H7 (cell line): ENCODE results near the gene PROSER2. TPM values are rescaled to one million over a fixed set of nuclear protein-coding genes. Genes with fewer than 3 reads are reported as not detected.
A peak's percentile ranks its signal among the peaks of the same experiment; 100 is the strongest.

Experiments used
- DNase-seq: peaks from one replicate; pipeline ENCODE4 v3.0.0; 2012
- H3K27me3 ChIP-seq: 2 replicates; pipeline ENCODE4 v1.6.0; 2011; ENCODE audit warnings: mild to moderate bottlenecking, low read length; ENCODE audit not compliant: control insufficient read depth, insufficient read depth
- H3K36me3 ChIP-seq: replicated peaks from 2 replicates; pipeline ENCODE4 v1.5.1; 2011; ENCODE audit warnings: low read length; ENCODE audit not compliant: control insufficient read depth, insufficient read depth
- H3K4me3 ChIP-seq: 2 replicates; pipeline ENCODE4 v1.5.1; 2011; ENCODE audit warnings: low read depth, mild to moderate bottlenecking, control low read depth, low read length, moderate library complexity; ENCODE audit not compliant: insufficient read depth
- total RNA-seq: library from RNA; depleted of rRNA; stranded (reverse); fragments of >200 nt; shearing (Covaris generic); gene quantifications from 2 replicates; pipeline ENCODE4 v1.2.3, GENCODE V29; 2014

PROSER2 gene
- total RNA-seq, 1 experiment from 2014 or later = 15.0 TPM

GRCh38 chr10:11795101-11795920, 27.8 kb upstream of the PROSER2 start:
- no peak overlapping the region for H3K4me3 ChIP-seq
- H3K27me3 ChIP-seq = no peaks in the 10 kb centered on the region
- no peak for DNase-seq
- H3K36me3 ChIP-seq = no peaks in the 10 kb centered on the region

GRCh38 chr10:11796474-11796873, 26.7 kb upstream of the PROSER2 start:
- Histone ChIP-seq H3K27me3 (no peaks in the 10 kb centered on the region), H3K4me3 (no peak overlapping the region), H3K36me3 (no peaks in the 10 kb centered on the region)
- DNase-seq = no peak

DNA sequence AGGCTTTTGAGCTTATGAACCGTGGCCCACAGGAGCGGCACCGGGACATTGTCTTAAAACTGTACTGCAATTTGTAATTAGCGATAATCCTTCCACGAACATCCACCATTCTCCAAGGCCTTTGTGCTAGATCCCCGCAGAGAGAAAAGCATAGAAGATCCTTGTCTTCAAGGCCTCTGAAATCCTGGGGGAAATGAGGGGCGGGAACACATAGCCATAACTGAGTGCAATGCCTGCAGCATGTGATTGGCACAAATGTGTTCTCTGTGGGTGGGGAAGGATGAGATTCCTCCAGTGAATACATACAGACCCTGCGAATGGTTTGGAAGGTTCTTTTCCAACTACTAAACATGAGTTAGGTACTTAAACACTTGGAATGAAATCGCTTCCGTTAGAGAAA, 25.9 kb upstream of the PROSER2 start:
- no peak for DNase-seq
- Histone ChIP-seq H3K36me3 (no peaks in the 10 kb centered on the region), H3K4me3 (no peak overlapping the region), H3K27me3 (no peaks in the 10 kb centered on the region)

- no peak for DNase-seq
- H3K36me3 ChIP-seq = no peaks in the 10 kb centered on the region
- no peaks in the 10 kb centered on the region for H3K27me3 ChIP-seq
- no peak overlapping the region for H3K4me3 ChIP-seq
These were observed 25.1 kb upstream of the PROSER2 start for GRCh38 chr10:11797847-11798633.

DNA sequence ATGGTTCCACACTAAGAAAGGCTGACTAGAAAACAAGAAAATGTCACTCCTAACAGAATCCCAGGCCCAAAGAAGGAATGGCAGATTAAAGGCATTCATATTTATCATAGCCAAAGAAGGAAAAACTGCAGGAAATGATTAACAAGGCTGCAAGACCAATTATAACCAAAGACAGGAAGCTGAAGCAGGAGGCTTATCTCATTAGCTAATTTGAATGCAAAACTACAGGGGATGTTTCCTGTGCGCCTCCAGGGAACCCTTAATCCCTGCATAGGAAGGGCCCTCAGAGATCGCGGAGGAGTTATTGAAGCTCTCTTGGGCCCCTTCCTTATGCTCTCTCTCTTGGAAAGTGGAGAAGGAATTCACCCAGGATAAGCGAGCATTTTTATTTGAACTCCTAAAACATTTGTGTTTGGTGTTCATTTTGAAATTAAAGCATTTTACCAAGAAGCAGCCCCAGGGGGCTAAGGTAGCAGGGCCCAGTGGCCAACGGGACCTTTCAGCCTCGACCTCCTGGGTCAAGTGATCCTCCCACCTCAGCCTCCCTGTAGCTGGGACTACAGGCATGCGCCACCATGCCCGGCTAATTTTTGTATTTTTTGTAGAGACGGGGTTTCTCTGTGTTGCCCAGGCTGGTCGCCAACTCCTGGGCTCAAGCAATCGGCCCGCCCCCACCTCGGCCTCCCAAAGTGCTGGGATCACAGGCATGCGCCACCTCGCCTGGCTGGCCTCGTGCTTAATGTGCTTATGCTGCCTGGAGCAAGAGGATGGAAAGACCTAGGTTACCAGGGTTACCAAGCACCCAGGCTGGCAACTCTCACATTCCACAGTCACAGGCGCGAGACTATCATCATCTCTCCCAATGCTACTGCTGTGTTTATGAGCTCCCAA, 24.1 kb upstream of the PROSER2 start:
- H3K27me3 ChIP-seq = no peaks in the 10 kb centered on the region
- no peaks in the 10 kb centered on the region for H3K36me3 ChIP-seq
- no peak overlapping the region for H3K4me3 ChIP-seq
- peak; percentile 79 for DNase-seq

GRCh38 chr10:11799736-11800080, 23.4 kb upstream of the PROSER2 start:
- no peaks in the 10 kb centered on the region for H3K36me3 ChIP-seq
- H3K27me3 ChIP-seq = no peaks in the 10 kb centered on the region
- H3K4me3 ChIP-seq = no peak overlapping the region
- DNase-seq = no peak

DNA sequence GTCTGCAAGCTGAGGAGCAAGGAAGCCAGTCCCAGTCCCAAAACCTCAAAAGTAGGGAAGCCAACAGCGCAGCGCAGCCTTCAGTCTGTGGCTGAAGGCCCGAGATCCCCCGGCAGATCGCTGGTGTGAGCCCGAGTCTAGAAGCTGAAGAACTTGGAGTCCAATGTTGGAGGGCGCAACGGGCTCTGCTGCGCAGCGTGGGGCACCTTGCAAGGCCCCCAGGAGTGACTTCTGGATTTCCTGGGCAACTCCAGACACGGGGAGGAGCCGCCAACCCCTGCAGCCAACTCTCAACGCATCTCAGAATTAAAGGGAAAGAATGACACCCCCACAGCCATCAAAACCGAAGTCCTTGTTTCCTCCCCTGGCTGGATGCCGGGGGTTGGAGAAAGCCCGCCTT, 18.8 kb upstream of the PROSER2 start:
- no peaks in the 10 kb centered on the region for H3K36me3 ChIP-seq
- H3K4me3 ChIP-seq = no peak overlapping the region
- no peak for DNase-seq
- no peaks in the 10 kb centered on the region for H3K27me3 ChIP-seq

DNA sequence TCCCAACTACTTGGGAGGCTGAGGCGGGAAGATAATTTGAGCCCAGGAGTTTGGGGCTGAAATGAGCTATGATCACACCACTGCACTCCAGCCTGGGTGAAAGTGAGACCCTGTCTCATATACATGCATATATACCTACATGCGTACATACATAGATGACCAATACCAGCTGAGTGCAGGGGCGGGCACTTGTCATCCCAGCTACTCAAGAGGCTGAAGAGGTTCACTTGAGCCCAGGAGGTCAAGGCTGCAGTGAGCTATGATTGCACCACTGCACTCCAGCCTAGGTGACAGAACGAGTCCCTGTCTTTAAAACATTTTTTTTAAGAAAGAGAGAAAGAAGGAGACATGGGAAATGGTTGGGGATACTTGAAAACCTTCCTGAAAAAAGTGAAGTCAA, 17.4 kb upstream of the PROSER2 start:
- Histone ChIP-seq H3K27me3 (no peaks in the 10 kb centered on the region), H3K4me3 (no peak overlapping the region), H3K36me3 (no peaks in the 10 kb centered on the region)
- DNase-seq = no peak

GRCh38 chr10:11806706-11807105, 16.4 kb upstream of the PROSER2 start:
- DNase-seq = no peak
- H3K4me3 ChIP-seq = no peak overlapping the region
- H3K27me3 ChIP-seq = no peaks in the 10 kb centered on the region
- no peaks in the 10 kb centered on the region for H3K36me3 ChIP-seq

DNA sequence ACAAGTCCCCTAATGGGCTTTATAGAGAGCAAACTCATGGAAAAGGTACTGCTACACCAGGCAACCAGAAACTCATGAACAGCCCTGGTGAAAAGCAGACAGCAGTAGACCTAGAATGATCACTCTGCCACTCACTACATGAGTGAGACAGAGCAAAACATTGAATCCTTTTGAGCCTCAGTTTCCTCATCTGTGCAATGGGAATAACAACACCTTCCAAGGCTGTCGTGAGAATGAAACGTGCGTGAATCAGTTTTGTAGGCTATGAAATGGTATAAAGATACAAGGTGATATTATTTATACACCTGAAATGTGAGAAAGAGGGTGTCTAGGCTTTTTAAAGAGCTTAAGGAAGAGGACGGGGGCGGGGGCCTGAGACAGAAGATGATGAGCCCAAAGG, 14.3 kb upstream of the PROSER2 start:
- Histone ChIP-seq H3K27me3 (no peaks in the 10 kb centered on the region), H3K36me3 (no peaks in the 10 kb centered on the region), H3K4me3 (no peak overlapping the region)
- DNase-seq = no peak

GRCh38 chr10:11810313-11810766, 12.8 kb upstream of the PROSER2 start:
- H3K36me3 ChIP-seq = no peaks in the 10 kb centered on the region
- H3K4me3 ChIP-seq = no peak overlapping the region
- no peaks in the 10 kb centered on the region for H3K27me3 ChIP-seq
- DNase-seq = no peak

GRCh38 chr10:11810973-11811372, 12.2 kb upstream of the PROSER2 start:
- H3K4me3 ChIP-seq = no peak overlapping the region
- no peaks in the 10 kb centered on the region for H3K36me3 ChIP-seq
- no peaks in the 10 kb centered on the region for H3K27me3 ChIP-seq
- DNase-seq = no peak

- no peak for DNase-seq
- Histone ChIP-seq H3K36me3 (no peaks in the 10 kb centered on the region), H3K27me3 (no peaks in the 10 kb centered on the region), H3K4me3 (no peak overlapping the region)
These were observed 10.0 kb upstream of the PROSER2 start for GRCh38 chr10:11813177-11813576.

GRCh38 chr10:11813855-11814567, 9.1 kb upstream of the PROSER2 start:
- H3K4me3 ChIP-seq = no peak overlapping the region
- no peaks in the 10 kb centered on the region for H3K27me3 ChIP-seq
- no peaks in the 10 kb centered on the region for H3K36me3 ChIP-seq
- DNase-seq = no peak
